Right renal cortex interstitium (tissue), 3 donors: Measurements from ENCODE around the gene PPARGC1A. TPM values are rescaled to one million over a fixed set of nuclear protein-coding genes. Genes with fewer than 3 reads are reported as not detected.

Source experiments
- DNase-seq, 3 donors: peaks; one replicate each; pipeline ENCODE4 v3.0.0-alpha.2; 2013; ENCODE audit warnings: low read depth in 3 of 3, low spot score in 2 of 3
- polyA plus RNA-seq, 3 donors: library from polyadenylated mRNA; unstranded; fragments of 120-200 nt; gene quantifications; one replicate each; pipeline ENCODE4 v1.2.1, GENCODE V29; 2013; ENCODE audit not compliant: insufficient read length in 3 of 3

PPARGC1A gene
- polyA plus RNA-seq, 3 donors = 28.8 to 36.2 (median 29.2) TPM

GRCh38 chr4:23884261-23884660 is 5.6 kb downstream of the PPARGC1A start:
- DNase-seq = no peak

GRCh38 chr4:23882976-23883531 is 6.8 kb downstream of the PPARGC1A start:
- DNase-seq = no peak

GRCh38 chr4:23881674-23882337 is 8.0 kb downstream of the PPARGC1A start:
- no peak for DNase-seq

GRCh38 chr4:23881052-23881501 is 8.8 kb downstream of the PPARGC1A start:
- no peak for DNase-seq

- no peak for DNase-seq
These were observed 10.7 kb downstream of the PPARGC1A start for GRCh38 chr4:23878912-23879732.

- no peak for DNase-seq
These were observed 11.5 kb downstream of the PPARGC1A start for GRCh38 chr4:23878246-23878891.

GRCh38 chr4:23877758-23878229 is 12.1 kb downstream of the PPARGC1A start:
- DNase-seq = no peak

- DNase-seq = no peak
These were observed 13.3 kb downstream of the PPARGC1A start for GRCh38 chr4:23876418-23877089.

- no peak for DNase-seq
These were observed 14.5 kb downstream of the PPARGC1A start for GRCh38 chr4:23875317-23875716.

GRCh38 chr4:23874536-23874901 is 15.3 kb downstream of the PPARGC1A start:
- no peak for DNase-seq

GRCh38 chr4:23873717-23874535 is 15.9 kb downstream of the PPARGC1A start:
- no peak for DNase-seq

- no peak for DNase-seq
These were observed 18.4 kb downstream of the PPARGC1A start for GRCh38 chr4:23871426-23871825.

GRCh38 chr4:23866450-23867075 is 23.3 kb downstream of the PPARGC1A start:
- no peak for DNase-seq

GRCh38 chr4:23861897-23862296 is 27.9 kb downstream of the PPARGC1A start:
- DNase-seq = no peak

GRCh38 chr4:23860919-23861318 is 28.9 kb downstream of the PPARGC1A start:
- no peak for DNase-seq

- no peak for DNase-seq
These were observed 32.4 kb downstream of the PPARGC1A start for GRCh38 chr4:23857367-23857959.

- no peak for DNase-seq
These were observed 33.2 kb downstream of the PPARGC1A start for GRCh38 chr4:23856630-23857029.

GRCh38 chr4:23855912-23856605 is 33.8 kb downstream of the PPARGC1A start:
- no peak for DNase-seq
